ENCODE results near the gene UBE3D.

DNA sequence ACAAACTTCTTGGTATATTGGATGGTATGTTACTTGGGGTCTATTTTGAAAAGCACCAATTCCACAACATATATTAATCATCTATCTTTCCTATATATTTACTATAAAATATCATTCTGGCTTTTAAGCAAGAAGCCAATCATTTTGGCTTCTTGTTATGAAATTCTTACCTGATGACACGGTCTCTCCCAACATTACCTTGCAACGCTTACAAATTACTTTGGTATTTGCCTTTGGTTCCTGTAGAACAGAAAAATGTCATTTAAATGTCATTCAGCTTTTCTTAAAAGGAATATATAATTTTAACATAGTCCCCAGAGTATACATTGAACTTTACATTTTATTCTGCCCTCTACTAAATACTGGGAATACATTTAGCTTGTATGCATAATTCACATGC lies 27.4 kb downstream of the UBE3D start:
- TF ChIP-seq, protein P1, sequence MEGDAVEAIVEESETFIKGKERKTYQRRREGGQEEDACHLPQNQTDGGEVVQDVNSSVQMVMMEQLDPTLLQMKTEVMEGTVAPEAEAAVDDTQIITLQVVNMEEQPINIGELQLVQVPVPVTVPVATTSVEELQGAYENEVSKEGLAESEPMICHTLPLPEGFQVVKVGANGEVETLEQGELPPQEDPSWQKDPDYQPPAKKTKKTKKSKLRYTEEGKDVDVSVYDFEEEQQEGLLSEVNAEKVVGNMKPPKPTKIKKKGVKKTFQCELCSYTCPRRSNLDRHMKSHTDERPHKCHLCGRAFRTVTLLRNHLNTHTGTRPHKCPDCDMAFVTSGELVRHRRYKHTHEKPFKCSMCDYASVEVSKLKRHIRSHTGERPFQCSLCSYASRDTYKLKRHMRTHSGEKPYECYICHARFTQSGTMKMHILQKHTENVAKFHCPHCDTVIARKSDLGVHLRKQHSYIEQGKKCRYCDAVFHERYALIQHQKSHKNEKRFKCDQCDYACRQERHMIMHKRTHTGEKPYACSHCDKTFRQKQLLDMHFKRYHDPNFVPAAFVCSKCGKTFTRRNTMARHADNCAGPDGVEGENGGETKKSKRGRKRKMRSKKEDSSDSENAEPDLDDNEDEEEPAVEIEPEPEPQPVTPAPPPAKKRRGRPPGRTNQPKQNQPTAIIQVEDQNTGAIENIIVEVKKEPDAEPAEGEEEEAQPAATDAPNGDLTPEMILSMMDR (IDR thresholded peaks at IDR 0.05; ENCODE audit: poor library complexity), result no peak
- TF ChIP-seq EZH2 (IDR thresholded peaks at IDR 0.05; ENCODE audit: borderline replicate concordance) (no peak), EZH2phosphoT487 (IDR thresholded peaks at IDR 0.05; ENCODE audit: low read depth, severe bottlenecking, unreplicated experiment) (no peak)
